ENCODE data around the gene DDA1.

DDA1 gene

DNA sequence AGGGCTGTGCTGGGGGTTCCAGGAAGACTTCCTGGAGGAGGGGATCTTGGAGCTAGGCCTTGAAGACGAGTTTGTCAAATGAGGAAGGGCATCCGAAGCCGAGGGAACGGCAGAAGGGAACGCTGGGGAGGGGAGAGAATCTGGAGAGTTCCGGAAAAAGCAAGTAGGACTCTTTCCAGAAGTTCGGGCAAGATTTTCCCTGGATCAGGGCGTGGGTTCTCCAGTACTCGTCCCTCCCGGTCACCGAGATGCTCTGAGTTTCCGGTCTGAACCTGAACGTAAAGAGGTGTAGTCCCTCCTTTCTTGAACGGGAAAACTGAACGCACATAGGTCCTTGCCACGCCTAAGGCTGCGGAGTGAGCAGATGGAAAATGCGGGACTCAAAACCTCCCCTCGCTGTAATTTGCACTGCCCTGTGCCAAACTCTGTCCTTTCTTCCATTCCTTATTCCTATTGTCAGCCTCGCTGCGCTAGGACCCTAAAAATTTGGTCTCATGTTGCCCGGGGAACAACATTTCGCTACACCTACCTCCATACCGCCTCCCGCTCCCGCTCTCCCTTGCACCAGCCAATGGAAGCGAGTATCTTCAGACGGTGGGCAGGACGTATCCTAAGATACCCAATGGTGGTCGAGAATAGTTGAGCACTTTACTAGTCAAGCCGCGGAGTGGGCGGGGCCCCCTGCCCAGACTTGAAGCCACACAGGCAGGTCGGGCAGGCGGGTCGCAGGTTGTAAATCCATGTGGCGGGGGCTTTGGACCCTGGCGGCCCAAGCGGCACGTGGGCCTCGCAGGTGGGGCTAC, 27.7 kb downstream of the DDA1 start, which contains the start of gene GTPBP3 (continued):
- peak; percentile 99 for TF ChIP-seq KLF7 (tag by site-specific recombination; IDR thresholded peaks at IDR 0.05; ENCODE audit: borderline replicate concordance)
- TF ChIP-seq ZNF24 (tag by site-specific recombination; IDR thresholded peaks at IDR 0.05): peak; percentile 82; the same call in 1 of the 2 replicates
- no peak for TF ChIP-seq ZNF626 (tag by site-specific recombination; IDR thresholded peaks at IDR 0.05)
- peak; percentile 87 for TF ChIP-seq EGR2 (tag by site-specific recombination; IDR thresholded peaks at IDR 0.05; ENCODE audit: low read depth)
- TF ChIP-seq ZIC2 (tag by site-specific recombination; IDR thresholded peaks at IDR 0.05): peak; percentile 55
- no peak for TF ChIP-seq ZNF174 (tag by site-specific recombination; IDR thresholded peaks at IDR 0.05)
- no peak; the same call in 1 of the 2 replicates for TF ChIP-seq BCL6B (tag by site-specific recombination; IDR thresholded peaks at IDR 0.05)
- TF ChIP-seq MEIS1 (CRISPR knock-in tag; IDR thresholded peaks at IDR 0.05; ENCODE audit: borderline replicate concordance): no peak
- no peak for TF ChIP-seq ZNF560 (tag by site-specific recombination; IDR thresholded peaks at IDR 0.05; ENCODE audit: borderline replicate concordance)
- TF ChIP-seq ZNF354C (tag by site-specific recombination; IDR thresholded peaks at IDR 0.05; ENCODE audit: borderline replicate concordance, low read depth): no peak
- TF ChIP-seq ZNF670 (tag by site-specific recombination; IDR thresholded peaks at IDR 0.05; ENCODE audit: low read depth): no peak
- no peak for TF ChIP-seq ZNF169 (tag by site-specific recombination; IDR thresholded peaks at IDR 0.05)
- peak; percentile 36; the same call in 1 of the 2 replicates for TF ChIP-seq ZNF239 (tag by site-specific recombination; IDR thresholded peaks at IDR 0.05)
- peak; percentile 96; the same call in 1 of the 2 replicates for TF ChIP-seq ZNF660 (tag by site-specific recombination; IDR thresholded peaks at IDR 0.05)
- TF ChIP-seq, protein P1, sequence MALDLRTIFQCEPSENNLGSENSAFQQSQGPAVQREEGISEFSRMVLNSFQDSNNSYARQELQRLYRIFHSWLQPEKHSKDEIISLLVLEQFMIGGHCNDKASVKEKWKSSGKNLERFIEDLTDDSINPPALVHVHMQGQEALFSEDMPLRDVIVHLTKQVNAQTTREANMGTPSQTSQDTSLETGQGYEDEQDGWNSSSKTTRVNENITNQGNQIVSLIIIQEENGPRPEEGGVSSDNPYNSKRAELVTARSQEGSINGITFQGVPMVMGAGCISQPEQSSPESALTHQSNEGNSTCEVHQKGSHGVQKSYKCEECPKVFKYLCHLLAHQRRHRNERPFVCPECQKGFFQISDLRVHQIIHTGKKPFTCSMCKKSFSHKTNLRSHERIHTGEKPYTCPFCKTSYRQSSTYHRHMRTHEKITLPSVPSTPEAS (tag by site-specific recombination; IDR thresholded peaks at IDR 0.05): peak; percentile 53
- peak; percentile 99 for TF ChIP-seq ZNF501 (tag by site-specific recombination; IDR thresholded peaks at IDR 0.05)
- peak; percentile 82 for TF ChIP-seq SETDB1 (IDR thresholded peaks at IDR 0.05; ENCODE audit: insufficient read length, low read length)
- TF ChIP-seq ZNF324 (tag by site-specific recombination; IDR thresholded peaks at IDR 0.05): peak; percentile 96
- peak; percentile 91 for TF ChIP-seq KLF10 (tag by site-specific recombination; IDR thresholded peaks at IDR 0.05)
- no peak for TF ChIP-seq ZNF362 (tag by site-specific recombination; IDR thresholded peaks at IDR 0.05)
- peak; percentile 97 for TF ChIP-seq FEZF1 (tag by site-specific recombination; IDR thresholded peaks at IDR 0.05)
- no peak for TF ChIP-seq GLI2 (tag by site-specific recombination; IDR thresholded peaks at IDR 0.05; ENCODE audit: borderline replicate concordance, low read depth)
- TF ChIP-seq ZNF335 (tag by site-specific recombination; conservative IDR thresholded peaks at IDR 0.05): peak; percentile 90
- no peak for TF ChIP-seq ZNF221 (tag by site-specific recombination; IDR thresholded peaks at IDR 0.05; ENCODE audit: borderline replicate concordance)
- TF ChIP-seq ZBTB17 (tag by site-specific recombination; IDR thresholded peaks at IDR 0.05): peak; percentile 97
- TF ChIP-seq, protein P2, sequence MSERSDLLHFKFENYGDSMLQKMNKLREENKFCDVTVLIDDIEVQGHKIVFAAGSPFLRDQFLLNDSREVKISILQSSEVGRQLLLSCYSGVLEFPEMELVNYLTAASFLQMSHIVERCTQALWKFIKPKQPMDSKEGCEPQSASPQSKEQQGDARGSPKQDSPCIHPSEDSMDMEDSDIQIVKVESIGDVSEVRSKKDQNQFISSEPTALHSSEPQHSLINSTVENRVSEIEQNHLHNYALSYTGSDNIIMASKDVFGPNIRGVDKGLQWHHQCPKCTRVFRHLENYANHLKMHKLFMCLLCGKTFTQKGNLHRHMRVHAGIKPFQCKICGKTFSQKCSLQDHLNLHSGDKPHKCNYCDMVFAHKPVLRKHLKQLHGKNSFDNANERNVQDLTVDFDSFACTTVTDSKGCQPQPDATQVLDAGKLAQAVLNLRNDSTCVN (tag by site-specific recombination; optimal IDR thresholded peaks at IDR 0.05): no peak
- TF ChIP-seq ZSCAN23 (tag by site-specific recombination; IDR thresholded peaks at IDR 0.05): peak; percentile 82
- no peak for TF ChIP-seq ZNF140 (tag by site-specific recombination; IDR thresholded peaks at IDR 0.05)
- TF ChIP-seq ZNF112 (tag by site-specific recombination; IDR thresholded peaks at IDR 0.05): no peak
- TF ChIP-seq ZBTB49 (tag by site-specific recombination; IDR thresholded peaks at IDR 0.05; ENCODE audit: low read depth): no peak
- peak; percentile 86; the same call in 1 of the 2 replicates for TF ChIP-seq ZNF558 (tag by site-specific recombination; IDR thresholded peaks at IDR 0.05)
- peak; percentile 97 for TF ChIP-seq SP7 (tag by site-specific recombination; IDR thresholded peaks at IDR 0.05)
- peak; percentile 92; the same call in 1 of the 2 replicates for TF ChIP-seq ZBTB48 (tag by site-specific recombination; IDR thresholded peaks at IDR 0.05)
- TF ChIP-seq ZNF843 (tag by site-specific recombination; IDR thresholded peaks at IDR 0.05): peak; percentile 48; the same call in 1 of the 2 replicates

Data from HEK293 (cell line).